Tibial nerve (tissue), 3 donors: Measurements from ENCODE around the gene RNU6-7.

Source experiments
- CTCF ChIP-seq, 5 experiments: fragments of 200-600 bp in 3 of 5; fragments of 450-650 bp in 2 of 5; sonication (generic) in 3 of 5; IDR thresholded peaks; one replicate each; pipeline ENCODE4 v1.5.1; 2016 to 2019; ENCODE audit warnings: antibody characterized with exemption in 5 of 5, mild to moderate bottlenecking in 3 of 5, moderate library complexity in 2 of 5
- POLR2A ChIP-seq, 2 donors: fragments of 450-650 bp; IDR thresholded peaks; one replicate each; pipeline ENCODE4 v1.6.1; 2017; ENCODE audit warnings: antibody characterized with exemption in 2 of 2, mild to moderate bottlenecking in 2 of 2, moderate library complexity in 2 of 2

- TF ChIP-seq CTCF (IDR thresholded peaks at IDR 0.05) (no peak), POLR2A (IDR thresholded peaks at IDR 0.05) (no peak)
Measured at GRCh38 chr14:32230695-32231280, 28.9 kb downstream of the RNU6-7 start.
